Uterus (tissue), 4 donors: ENCODE measurements around the gene RABGAP1L. TPM values are rescaled to one million over a fixed set of nuclear protein-coding genes. Genes with fewer than 3 reads are reported as not detected.

Experiments
- DNase-seq, 2 donors: peaks; one replicate each; pipeline ENCODE4 v3.0.0-alpha.2; 2019 to 2020
- H3K27ac ChIP-seq, 2 donors: fragments of 200-600 bp; sonication (generic); 1 replicate in 1 of 2; 2 replicates in 1 of 2; pipeline ENCODE4 v1.5.1; 2016 to 2018
- H3K27me3 ChIP-seq, 2 donors: fragments of 200-600 bp; sonication (generic); one replicate each; pipeline ENCODE4 v1.5.1; 2018 to 2019; ENCODE audit warnings: control low read depth in 1 of 2
- H3K36me3 ChIP-seq, 2 donors: fragments of 200-600 bp; sonication (generic); one replicate each; pipeline ENCODE4 v1.5.1; 2019; ENCODE audit warnings: control low read depth in 1 of 2
- H3K4me1 ChIP-seq, 2 donors: fragments of 200-600 bp; sonication (generic); one replicate each; pipeline ENCODE4 v1.5.1; 2018 to 2019; ENCODE audit warnings: control low read depth in 1 of 2
- H3K4me3 ChIP-seq, 2 donors: fragments of 200-600 bp; sonication (generic); 1 replicate in 1 of 2; 2 replicates in 1 of 2; pipeline ENCODE4 v1.5.1; 2018 to 2019; ENCODE audit warnings: mild to moderate bottlenecking in 1 of 2
- H3K9me3 ChIP-seq, 2 donors: fragments of 200-600 bp; sonication (generic); one replicate each; pipeline ENCODE4 v1.5.1; 2019; ENCODE audit warnings: control low read depth in 1 of 2
- POLR2A ChIP-seq, 2 donors: fragments of 450-650 bp; IDR thresholded peaks; one replicate each; pipeline ENCODE4 v1.6.1; 2016; ENCODE audit warnings: antibody characterized with exemption in 2 of 2, mild to moderate bottlenecking in 1 of 2, moderate library complexity in 1 of 2
- intact Hi-C: fragments of 100-400 bp; cut with DNase I; formaldehyde crosslinking; loops from one replicate; pipeline ENCODE4 v1.15.1; 2023; ENCODE audit warnings: low total_unique reads
- total RNA-seq, 4 donors: library from RNA; depleted of rRNA in 3 of 4; stranded (reverse); fragments of >200 nt in 3 of 4; gene quantifications; one replicate each; pipeline versions ENCODE4 v1.1.0 to v1.2.4, GENCODE V29; 2014 to 2023
- TF ChIP-seq, protein P1 (sequence below), 4 experiments: fragments of 200-600 bp in 2 of 4; fragments of 450-650 bp in 2 of 4; sonication (generic) in 2 of 4; IDR thresholded peaks; one replicate each; pipeline ENCODE4 v1.5.1; 2016 to 2019; ENCODE audit warnings: antibody characterized with exemption in 4 of 4, mild to moderate bottlenecking in 2 of 4, moderate library complexity in 1 of 4
- donor health status: DM: yes; HTN: yes; CAD: no.

RABGAP1L gene
- total RNA-seq, 4 donors from 2014 or later, result 19.1 to 93.7 (median 35.1) TPM

DNA sequence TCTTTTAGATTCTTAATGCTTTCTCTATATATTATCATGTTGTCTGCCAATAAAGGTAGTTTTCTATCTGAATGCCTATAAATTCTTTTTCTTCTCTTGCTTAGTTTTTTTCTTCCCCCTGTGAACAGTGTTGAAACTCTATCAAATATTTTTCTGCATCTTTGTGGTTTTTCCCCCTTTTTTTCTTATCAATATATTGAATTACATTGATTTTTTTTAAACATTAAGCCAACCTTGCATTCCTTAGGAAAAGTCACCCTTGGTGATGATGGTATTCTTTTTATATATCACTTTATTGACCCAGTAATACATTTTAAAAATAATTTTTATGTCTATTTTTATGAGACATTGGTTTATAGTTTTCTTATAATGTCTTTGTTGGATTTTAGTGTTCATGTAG lies 131.7 kb downstream of the RABGAP1L start:
- H3K4me3 ChIP-seq, result no peak overlapping the region
- H3K27me3 ChIP-seq, result no peaks in the 10 kb centered on the region
- TF ChIP-seq, protein P1, sequence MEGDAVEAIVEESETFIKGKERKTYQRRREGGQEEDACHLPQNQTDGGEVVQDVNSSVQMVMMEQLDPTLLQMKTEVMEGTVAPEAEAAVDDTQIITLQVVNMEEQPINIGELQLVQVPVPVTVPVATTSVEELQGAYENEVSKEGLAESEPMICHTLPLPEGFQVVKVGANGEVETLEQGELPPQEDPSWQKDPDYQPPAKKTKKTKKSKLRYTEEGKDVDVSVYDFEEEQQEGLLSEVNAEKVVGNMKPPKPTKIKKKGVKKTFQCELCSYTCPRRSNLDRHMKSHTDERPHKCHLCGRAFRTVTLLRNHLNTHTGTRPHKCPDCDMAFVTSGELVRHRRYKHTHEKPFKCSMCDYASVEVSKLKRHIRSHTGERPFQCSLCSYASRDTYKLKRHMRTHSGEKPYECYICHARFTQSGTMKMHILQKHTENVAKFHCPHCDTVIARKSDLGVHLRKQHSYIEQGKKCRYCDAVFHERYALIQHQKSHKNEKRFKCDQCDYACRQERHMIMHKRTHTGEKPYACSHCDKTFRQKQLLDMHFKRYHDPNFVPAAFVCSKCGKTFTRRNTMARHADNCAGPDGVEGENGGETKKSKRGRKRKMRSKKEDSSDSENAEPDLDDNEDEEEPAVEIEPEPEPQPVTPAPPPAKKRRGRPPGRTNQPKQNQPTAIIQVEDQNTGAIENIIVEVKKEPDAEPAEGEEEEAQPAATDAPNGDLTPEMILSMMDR (IDR thresholded peaks at IDR 0.05), result no peak
- no peak for TF ChIP-seq POLR2A (IDR thresholded peaks at IDR 0.05)
- peaks cover 0 to 9% of the 10 kb centered on the region in 2 donors for H3K9me3 ChIP-seq
- intact Hi-C loops, result no loop called here
- no peaks in the 10 kb centered on the region for H3K4me1 ChIP-seq
- DNase-seq, result no peak
- H3K36me3 ChIP-seq, result no peaks in the 10 kb centered on the region
- no peak overlapping the region for H3K27ac ChIP-seq

- no peaks in the 10 kb centered on the region for H3K27me3 ChIP-seq
These were observed 137.0 kb downstream of the RABGAP1L start for GRCh38 chr1:174296309-174296708.

GRCh38 chr1:174297351-174297750 lies 138.0 kb downstream of the RABGAP1L start:
- intact Hi-C loops, result no loop called here
- DNase-seq, result no peak
- no peaks in the 10 kb centered on the region for H3K27me3 ChIP-seq
- H3K36me3 ChIP-seq, result no peaks in the 10 kb centered on the region
- H3K27ac ChIP-seq, result no peak overlapping the region
- TF ChIP-seq, protein P1 (IDR thresholded peaks at IDR 0.05), result no peak
- H3K9me3 ChIP-seq, result no peaks in the 10 kb centered on the region
- no peaks in the 10 kb centered on the region for H3K4me1 ChIP-seq
- no peak overlapping the region for H3K4me3 ChIP-seq

More at GRCh38 chr1:174296309-174296708, 137.0 kb downstream of the RABGAP1L start:
- Histone ChIP-seq H3K27ac (no peak overlapping the region), H3K4me1 (no peaks in the 10 kb centered on the region), H3K36me3 (no peaks in the 10 kb centered on the region), H3K9me3 (no peaks in the 10 kb centered on the region), H3K4me3 (no peak overlapping the region)
- DNase-seq, result no peak
- intact Hi-C loops, result no loop called here
- TF ChIP-seq, protein P1 (IDR thresholded peaks at IDR 0.05), result no peak
- no peak for TF ChIP-seq POLR2A (IDR thresholded peaks at IDR 0.05)

GRCh38 chr1:174301295-174302077 lies 142.2 kb downstream of the RABGAP1L start:
- no peak for TF ChIP-seq POLR2A (IDR thresholded peaks at IDR 0.05)
- TF ChIP-seq, protein P1 (IDR thresholded peaks at IDR 0.05), result no peak
- intact Hi-C loops, result no loop called here
- Histone ChIP-seq H3K4me1 (no peaks in the 10 kb centered on the region), H3K9me3 (no peaks in the 10 kb centered on the region), H3K4me3 (no peak overlapping the region), H3K27ac (no peak overlapping the region), H3K36me3 (no peaks in the 10 kb centered on the region), H3K27me3 (no peaks in the 10 kb centered on the region)
- no peak for DNase-seq

DNA sequence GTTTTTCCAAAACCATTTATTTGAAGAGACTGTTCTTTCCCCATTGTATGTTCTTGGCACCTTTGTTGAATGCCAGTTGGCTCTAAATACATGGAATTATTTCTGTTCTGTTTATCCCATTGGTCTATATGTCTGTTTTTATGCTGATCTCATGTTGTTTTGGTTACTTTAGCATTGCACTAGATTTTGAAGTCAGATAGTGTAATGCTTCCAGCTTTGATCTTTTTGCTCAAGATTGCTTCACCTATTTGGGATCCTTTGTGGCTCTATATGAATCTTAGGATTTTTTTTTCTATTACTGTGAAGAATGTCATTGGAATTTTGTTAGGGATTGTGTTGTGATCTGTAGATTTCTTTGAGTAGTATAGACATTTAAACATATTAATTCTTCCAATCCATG lies 149.3 kb downstream of the RABGAP1L start:
- H3K9me3 ChIP-seq, result no peaks in the 10 kb centered on the region
- TF ChIP-seq, protein P1 (IDR thresholded peaks at IDR 0.05), result no peak
- TF ChIP-seq POLR2A (IDR thresholded peaks at IDR 0.05), result no peak
- no peak overlapping the region for H3K4me3 ChIP-seq
- H3K4me1 ChIP-seq, result no peaks in the 10 kb centered on the region
- H3K36me3 ChIP-seq, result no peaks in the 10 kb centered on the region
- intact Hi-C loops, result no loop called here
- H3K27me3 ChIP-seq, result no peaks in the 10 kb centered on the region
- no peak for DNase-seq
- no peak overlapping the region for H3K27ac ChIP-seq
